WERI-Rb-1 (cell line): ENCODE data around the gene NARS2.

ENCODE experiments used
- DNase-seq: peaks from one replicate; pipeline ENCODE4 v3.0.0-alpha.2; 2020
- H3K27ac ChIP-seq: fragments of 250-450 bp; sonication (Bioruptor Pico); 2 replicates; pipeline ENCODE4 v1.5.1; 2020; ENCODE audit warnings: mild to moderate bottlenecking, moderate library complexity
- H3K27me3 ChIP-seq: fragments of 250-450 bp; sonication (Bioruptor Pico); 2 replicates; pipeline ENCODE4 v1.5.1; 2021; ENCODE audit warnings: mild to moderate bottlenecking, low read depth, moderate library complexity; ENCODE audit not compliant: insufficient read depth, severe bottlenecking
- H3K36me3 ChIP-seq: fragments of 250-450 bp; sonication (Bioruptor Pico); 2 replicates; pipeline ENCODE4 v1.5.1; 2020; ENCODE audit warnings: mild to moderate bottlenecking, moderate library complexity
- H3K4me3 ChIP-seq: 2 replicates; pipeline ENCODE4 v1.5.1; 2011; ENCODE audit warnings: low read depth, mild to moderate bottlenecking, control low read depth, low read length
- H3K9me3 ChIP-seq: fragments of 250-450 bp; sonication (Bioruptor Pico); 2 replicates; pipeline ENCODE4 v1.5.1; 2021; ENCODE audit warnings: mild to moderate bottlenecking, moderate library complexity; ENCODE audit not compliant: severe bottlenecking
- TF ChIP-seq, protein P1 (sequence below): IDR thresholded peaks from 2 replicates; pipeline ENCODE4 v1.5.1; 2011; ENCODE audit warnings: low read depth, mild to moderate bottlenecking, control low read depth, inconsistent platforms, low read length

The NARS2 gene

DNA sequence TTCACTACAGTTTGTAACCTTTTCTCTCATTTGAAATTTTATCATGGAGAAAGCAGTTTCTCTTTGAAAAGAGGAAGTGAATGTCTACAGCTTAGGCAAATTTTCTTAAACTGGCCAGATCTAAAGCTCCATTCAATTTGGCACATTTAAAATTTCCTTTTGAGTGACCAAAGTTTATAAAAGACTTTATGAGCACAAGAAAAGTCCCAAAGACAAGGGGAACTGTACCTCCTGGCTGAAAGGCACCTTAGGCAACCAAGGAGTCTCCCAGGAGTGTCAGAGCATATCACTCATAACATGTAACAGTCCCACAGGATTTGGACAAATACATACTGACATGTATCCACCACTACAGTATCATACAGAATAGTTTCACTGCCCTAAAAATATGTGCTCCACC lies 41.3 kb downstream of the NARS2 start:
- H3K27ac ChIP-seq: no peak overlapping the region
- TF ChIP-seq, protein P1, sequence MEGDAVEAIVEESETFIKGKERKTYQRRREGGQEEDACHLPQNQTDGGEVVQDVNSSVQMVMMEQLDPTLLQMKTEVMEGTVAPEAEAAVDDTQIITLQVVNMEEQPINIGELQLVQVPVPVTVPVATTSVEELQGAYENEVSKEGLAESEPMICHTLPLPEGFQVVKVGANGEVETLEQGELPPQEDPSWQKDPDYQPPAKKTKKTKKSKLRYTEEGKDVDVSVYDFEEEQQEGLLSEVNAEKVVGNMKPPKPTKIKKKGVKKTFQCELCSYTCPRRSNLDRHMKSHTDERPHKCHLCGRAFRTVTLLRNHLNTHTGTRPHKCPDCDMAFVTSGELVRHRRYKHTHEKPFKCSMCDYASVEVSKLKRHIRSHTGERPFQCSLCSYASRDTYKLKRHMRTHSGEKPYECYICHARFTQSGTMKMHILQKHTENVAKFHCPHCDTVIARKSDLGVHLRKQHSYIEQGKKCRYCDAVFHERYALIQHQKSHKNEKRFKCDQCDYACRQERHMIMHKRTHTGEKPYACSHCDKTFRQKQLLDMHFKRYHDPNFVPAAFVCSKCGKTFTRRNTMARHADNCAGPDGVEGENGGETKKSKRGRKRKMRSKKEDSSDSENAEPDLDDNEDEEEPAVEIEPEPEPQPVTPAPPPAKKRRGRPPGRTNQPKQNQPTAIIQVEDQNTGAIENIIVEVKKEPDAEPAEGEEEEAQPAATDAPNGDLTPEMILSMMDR: no peak
- no peaks in the 10 kb centered on the region for H3K27me3 ChIP-seq
- DNase-seq: no peak
- H3K4me3 ChIP-seq: no peak overlapping the region
- H3K9me3 ChIP-seq: no peaks in the 10 kb centered on the region
- peaks cover 3% of the 10 kb centered on the region for H3K36me3 ChIP-seq

DNA sequence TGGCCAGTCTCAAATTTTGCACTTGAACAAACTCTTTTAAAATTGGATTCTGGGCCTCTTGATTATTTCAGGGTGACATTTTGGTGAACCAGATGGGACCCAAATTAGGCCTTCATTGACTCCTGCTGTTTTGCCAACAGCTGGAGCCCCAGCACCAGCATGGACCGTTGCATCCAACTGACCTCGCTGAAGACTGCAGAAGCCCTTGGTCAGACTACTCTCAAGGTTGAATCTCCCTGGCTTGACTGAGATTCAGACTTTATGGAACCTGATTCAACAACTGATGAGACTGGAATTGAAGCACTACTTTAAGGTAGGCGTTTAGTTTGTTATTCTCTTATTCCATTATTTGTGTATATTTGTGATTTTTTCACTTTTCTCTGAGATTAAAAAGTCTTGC lies 41.7 kb downstream of the NARS2 start:
- DNase-seq: no peak
- H3K27me3 ChIP-seq: no peaks in the 10 kb centered on the region
- H3K4me3 ChIP-seq: no peak overlapping the region
- TF ChIP-seq, protein P1: no peak
- no peaks in the 10 kb centered on the region; the same call in none of the 2 replicates for H3K36me3 ChIP-seq
- H3K9me3 ChIP-seq: no peaks in the 10 kb centered on the region
- H3K27ac ChIP-seq: no peak overlapping the region

DNA sequence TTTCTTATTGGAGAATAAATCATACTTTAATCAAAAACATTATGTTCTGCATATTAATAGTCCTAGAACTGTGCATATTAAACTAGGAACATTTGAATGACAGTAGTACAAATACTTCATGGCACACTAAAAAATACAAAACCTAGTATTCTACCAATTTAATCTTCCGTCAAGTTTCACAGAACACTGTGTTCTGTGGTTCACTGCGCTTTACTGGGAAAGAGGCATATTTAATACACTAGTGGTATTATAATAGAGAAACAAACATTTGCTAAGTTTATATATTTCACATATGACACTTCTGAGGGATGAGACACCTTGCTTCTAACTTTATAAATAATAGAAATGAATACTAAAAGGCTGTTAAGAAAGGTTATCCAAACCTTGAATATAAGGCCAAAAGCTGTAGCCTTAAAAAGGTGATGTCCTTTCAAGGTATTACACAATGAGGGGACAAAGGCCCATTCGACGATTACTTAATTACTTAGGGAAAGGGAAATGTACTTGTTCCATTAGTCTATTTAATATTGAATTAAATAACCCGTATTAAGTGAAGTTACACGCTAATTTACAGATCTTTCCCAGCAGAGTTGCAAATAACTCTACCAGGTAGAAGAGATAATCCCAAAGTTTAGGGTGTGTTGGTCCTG lies 48.0 kb downstream of the NARS2 start:
- H3K27ac ChIP-seq: no peak overlapping the region
- TF ChIP-seq, protein P1: no peak
- H3K27me3 ChIP-seq: no peaks in the 10 kb centered on the region
- DNase-seq: no peak
- H3K36me3 ChIP-seq: peaks cover 2% of the 10 kb centered on the region; the same call in 1 of the 2 replicates
- no peaks in the 10 kb centered on the region for H3K9me3 ChIP-seq
- H3K4me3 ChIP-seq: no peak overlapping the region

DNA sequence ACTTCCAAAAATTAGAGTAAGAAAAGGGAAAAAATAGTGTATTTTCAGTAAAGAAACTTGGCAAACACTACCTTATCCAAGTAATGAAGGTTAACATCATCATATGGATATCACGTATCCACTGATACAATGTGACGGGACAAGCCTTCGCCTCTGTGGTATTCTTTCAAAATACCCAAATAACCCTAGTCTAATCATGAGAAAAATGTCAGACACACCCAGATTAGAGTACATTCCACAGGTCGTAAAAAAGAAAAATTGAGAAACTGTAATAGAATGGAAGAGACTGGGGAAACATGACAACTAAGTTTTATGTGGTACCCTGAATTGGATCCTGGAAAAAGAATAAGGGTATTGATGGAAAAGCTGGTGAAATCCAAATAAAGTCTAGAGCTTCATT lies 48.9 kb downstream of the NARS2 start:
- no peak overlapping the region for H3K4me3 ChIP-seq

DNA sequence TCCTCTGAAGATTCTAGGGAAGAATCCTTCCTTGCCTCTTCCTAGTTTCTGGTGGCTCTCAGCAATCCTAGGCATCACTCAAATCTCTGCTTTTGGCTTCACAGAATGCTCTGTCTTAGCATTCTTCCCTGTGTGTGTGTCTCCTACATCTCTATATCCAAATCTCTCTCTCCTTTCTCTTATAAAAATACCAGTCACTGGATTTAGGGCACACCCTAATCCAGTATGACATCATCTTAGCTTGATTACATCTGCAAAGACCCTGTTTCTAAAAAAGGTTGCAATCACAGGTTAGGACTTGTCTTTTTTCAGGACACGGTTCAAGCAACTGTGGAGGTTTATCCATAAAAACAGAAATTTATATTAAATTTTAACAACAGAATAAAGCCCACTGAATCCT lies 54.4 kb downstream of the NARS2 start:
- TF ChIP-seq, protein P1: no peak
- H3K36me3 ChIP-seq: no peaks in the 10 kb centered on the region
- H3K4me3 ChIP-seq: no peak overlapping the region
- DNase-seq: no peak
- no peak overlapping the region for H3K27ac ChIP-seq
- H3K27me3 ChIP-seq: no peaks in the 10 kb centered on the region
- H3K9me3 ChIP-seq: no peaks in the 10 kb centered on the region

More for the DNA sequence above, 48.9 kb downstream of the NARS2 start:
- H3K27ac ChIP-seq: no peak overlapping the region
- H3K36me3 ChIP-seq: peaks cover 2% of the 10 kb centered on the region; the same call in 1 of the 2 replicates
- TF ChIP-seq, protein P1: no peak
- no peak for DNase-seq
- H3K9me3 ChIP-seq: no peaks in the 10 kb centered on the region
- H3K27me3 ChIP-seq: no peaks in the 10 kb centered on the region

DNA sequence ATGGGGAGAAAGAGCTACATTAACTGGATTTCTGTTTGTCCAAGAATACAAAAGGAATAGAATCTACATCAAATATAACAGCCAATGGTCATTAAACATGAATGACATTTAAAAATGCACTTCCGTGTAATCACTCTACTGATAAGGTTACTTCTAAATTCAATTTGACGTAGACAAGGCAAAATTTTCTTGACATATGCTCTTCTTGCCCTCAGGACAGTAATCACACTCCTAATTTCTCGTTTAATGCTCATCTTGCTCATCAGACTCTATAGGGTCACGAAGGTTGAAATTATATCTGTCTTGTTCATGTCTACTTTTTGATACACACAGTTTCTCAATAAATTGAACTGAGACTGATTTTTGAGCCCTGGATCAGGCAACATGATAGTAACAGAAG lies 58.4 kb downstream of the NARS2 start:
- no peaks in the 10 kb centered on the region for H3K27me3 ChIP-seq
- H3K4me3 ChIP-seq: no peak overlapping the region
- TF ChIP-seq, protein P1: no peak
- no peaks in the 10 kb centered on the region for H3K36me3 ChIP-seq
- H3K27ac ChIP-seq: no peak overlapping the region
- H3K9me3 ChIP-seq: no peaks in the 10 kb centered on the region
- DNase-seq: no peak
